ENCODE measurements around the gene ZBTB47. TPM values are rescaled to one million over a fixed set of nuclear protein-coding genes. Genes with fewer than 3 reads are reported as not detected.

Gene ZBTB47
- total RNA-seq, 2 experiments from 2014 or later: 1.0 to 1.1 TPM

GRCh38 chr3:42654331-42655201, 1.1 kb downstream of the ZBTB47 start:
- CTCF ChIA-PET: interaction anchor here (1.2 kb wide), 1 partner anchor 88 kb away, joined by 3 read pairs; no protein-coding TSS in a partner anchor
- Mint-ChIP-seq H3K36me3 (no peaks in the 10 kb centered on the region), H3K4me3 (peak overlapping the region; percentile 41), H3K4me1 (ENCODE audit: low read depth) (peaks cover 11% of the 10 kb centered on the region), H3K27me3 (no peaks in the 10 kb centered on the region), H3K27ac (no peak overlapping the region), H3K9me3 (no peaks in the 10 kb centered on the region)
- POLR2A ChIA-PET: interaction anchor here (0.6 to 1.2 kb wide), 2 partner anchors 54 to 110 kb away, joined by 3 read pairs; partner anchors contain the start of gene NKTR
- no peak for DNase-seq
- intact Hi-C loops (cut with micrococcal nuclease): loop anchor here (5.0 kb wide), 1 partner anchor 88 kb away; no protein-coding TSS in a partner anchor

GRCh38 chr3:42655331-42655888, 1.9 kb downstream of the ZBTB47 start:
- H3K4me1 Mint-ChIP-seq (ENCODE audit: low read depth): peaks cover 11% of the 10 kb centered on the region

DNA sequence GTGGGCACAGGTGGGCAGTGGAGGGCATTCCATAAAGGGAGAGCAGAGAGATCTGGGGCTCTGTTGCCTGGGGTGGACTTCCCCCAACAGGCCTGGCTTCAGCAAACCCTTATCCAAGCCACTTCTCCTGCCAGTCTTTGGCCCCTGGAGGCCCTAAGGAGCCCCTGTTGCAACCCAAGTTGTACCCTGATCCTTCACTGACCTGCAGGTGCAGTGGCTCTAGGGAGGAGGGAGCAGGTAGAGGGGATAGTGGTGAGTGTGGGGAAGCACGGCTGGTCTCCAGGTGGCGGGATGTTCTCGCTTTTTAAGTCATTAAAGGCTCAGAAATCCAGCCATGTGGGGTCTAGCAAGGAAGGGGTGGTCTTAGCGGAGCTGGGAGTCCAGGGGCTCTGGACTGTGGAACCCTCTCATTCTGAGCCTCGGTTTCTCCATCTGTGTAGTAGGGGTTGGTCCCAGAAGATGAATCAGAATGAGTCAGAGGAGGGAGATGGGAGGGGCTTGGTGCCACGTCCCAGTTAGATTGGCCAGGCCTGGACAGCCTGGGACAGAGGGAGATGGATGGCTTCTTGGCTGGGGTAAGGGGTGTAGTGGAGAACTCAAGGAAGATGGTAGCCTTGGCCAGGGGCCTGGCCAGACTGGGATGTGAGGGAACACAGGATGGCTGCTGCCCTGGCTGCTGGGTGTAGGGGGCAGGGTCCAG, 2.6 kb downstream of the ZBTB47 start:
- POLR2A ChIA-PET: no interaction called here
- CTCF ChIA-PET: no interaction called here
- intact Hi-C loops (cut with micrococcal nuclease): no loop called here
- H3K4me3 Mint-ChIP-seq: no peak overlapping the region
- H3K9me3 Mint-ChIP-seq: no peaks in the 10 kb centered on the region
- peaks cover 11% of the 10 kb centered on the region for H3K4me1 Mint-ChIP-seq (ENCODE audit: low read depth)
- no peak for DNase-seq
- no peaks in the 10 kb centered on the region for H3K36me3 Mint-ChIP-seq
- H3K27ac Mint-ChIP-seq: no peak overlapping the region
- no peaks in the 10 kb centered on the region for H3K27me3 Mint-ChIP-seq

More at GRCh38 chr3:42655331-42655888, 1.9 kb downstream of the ZBTB47 start:
- intact Hi-C loops (cut with micrococcal nuclease): no loop called here
- H3K9me3 Mint-ChIP-seq: no peaks in the 10 kb centered on the region
- ChIA-PET POLR2A (no interaction called here), CTCF (no interaction called here)
- H3K27me3 Mint-ChIP-seq: no peaks in the 10 kb centered on the region
- peak overlapping the region; percentile 41 for H3K4me3 Mint-ChIP-seq
- no peak for DNase-seq
- no peak overlapping the region for H3K27ac Mint-ChIP-seq
- H3K36me3 Mint-ChIP-seq: no peaks in the 10 kb centered on the region

DNA sequence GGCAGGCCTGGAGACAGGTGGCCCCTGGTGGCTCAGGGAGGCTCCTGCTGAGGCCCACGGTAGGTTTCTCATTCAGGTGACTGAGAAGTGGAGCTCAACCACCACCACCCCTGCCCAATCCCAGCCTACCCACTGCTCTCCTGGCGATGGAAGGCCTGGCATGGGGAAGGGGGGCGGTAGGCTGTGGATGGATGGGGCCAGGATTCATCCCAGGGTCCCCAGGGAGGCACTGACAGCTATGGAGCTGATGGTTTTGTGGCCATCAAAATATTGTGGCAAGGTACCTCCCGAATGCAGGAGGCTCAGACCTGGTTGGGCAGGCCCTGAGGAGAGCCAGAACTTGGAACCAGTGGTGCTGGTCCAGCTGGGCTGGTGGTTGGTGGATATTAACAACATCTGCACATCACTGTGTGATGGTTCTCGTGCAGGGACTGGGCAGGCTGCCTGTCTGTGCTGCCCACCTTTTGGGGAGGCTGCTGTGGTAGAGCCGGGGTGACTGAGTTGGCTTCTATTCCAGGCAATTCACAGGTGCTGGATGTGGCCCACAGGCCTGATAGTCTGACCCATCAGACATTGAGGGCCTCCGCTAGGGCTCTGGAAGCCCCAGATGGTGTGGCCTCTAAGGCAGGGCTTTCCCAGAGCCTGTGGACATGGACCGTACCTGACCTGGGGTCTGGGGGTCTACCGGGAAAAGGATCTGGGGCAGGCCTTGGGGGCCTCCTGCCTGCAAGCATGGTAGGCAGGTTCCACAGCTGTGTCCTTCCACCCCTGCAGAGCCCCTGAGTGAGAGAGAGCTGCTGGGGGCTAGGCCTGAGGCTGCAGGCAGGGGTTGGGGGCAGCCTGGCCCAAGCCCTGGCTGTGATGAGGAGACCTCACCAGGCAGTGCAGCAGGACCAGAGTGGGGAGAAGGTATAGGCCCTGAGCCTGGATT, 3.4 kb downstream of the ZBTB47 start:
- peaks cover 11% of the 10 kb centered on the region for H3K4me1 Mint-ChIP-seq (ENCODE audit: low read depth)
- POLR2A ChIA-PET: no interaction called here
- H3K9me3 Mint-ChIP-seq: no peaks in the 10 kb centered on the region
- H3K36me3 Mint-ChIP-seq: no peaks in the 10 kb centered on the region
- H3K27ac Mint-ChIP-seq: no peak overlapping the region
- DNase-seq: no peak
- no peaks in the 10 kb centered on the region for H3K27me3 Mint-ChIP-seq
- CTCF ChIA-PET: interaction anchor here (0.6 to 1.2 kb wide), 2 partner anchors 105 to 156 kb away, joined by 3 to 4 read pairs; no protein-coding TSS in a partner anchor
- intact Hi-C loops (cut with micrococcal nuclease): no loop called here
- no peak overlapping the region for H3K4me3 Mint-ChIP-seq

DNA sequence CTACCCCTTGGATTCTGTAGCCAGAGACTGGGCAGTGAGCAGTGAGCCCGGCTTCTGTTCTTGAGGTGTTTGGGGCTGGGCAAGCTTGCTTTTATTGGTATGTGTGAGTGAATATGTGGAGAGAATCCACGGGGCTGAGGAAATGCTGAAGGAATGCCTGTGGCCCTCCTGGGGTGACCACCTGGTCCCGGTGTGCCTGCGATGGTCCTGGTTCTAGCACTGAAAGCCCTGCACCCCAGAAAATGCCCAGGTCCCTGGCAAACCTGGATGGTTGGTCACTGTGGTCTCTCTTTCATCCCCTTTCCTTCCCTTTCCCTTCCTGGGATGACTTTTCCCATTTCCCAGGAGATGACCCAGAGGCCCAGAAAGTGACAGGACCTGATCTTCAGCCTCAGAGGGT, 4.2 kb downstream of the ZBTB47 start:
- intact Hi-C loops (cut with micrococcal nuclease): no loop called here
- POLR2A ChIA-PET: no interaction called here
- Mint-ChIP-seq H3K27me3 (no peaks in the 10 kb centered on the region), H3K36me3 (no peaks in the 10 kb centered on the region), H3K4me1 (ENCODE audit: low read depth) (peaks cover 11% of the 10 kb centered on the region), H3K4me3 (no peak overlapping the region), H3K9me3 (no peaks in the 10 kb centered on the region), H3K27ac (no peak overlapping the region)
- CTCF ChIA-PET: interaction anchor here (0.6 to 1.2 kb wide), 2 partner anchors 106 to 157 kb away, joined by 3 to 4 read pairs; no protein-coding TSS in a partner anchor
- DNase-seq: no peak

- no peaks in the 10 kb centered on the region for H3K36me3 Mint-ChIP-seq
- no peaks in the 10 kb centered on the region for H3K27me3 Mint-ChIP-seq
- H3K9me3 Mint-ChIP-seq: no peaks in the 10 kb centered on the region
- H3K27ac Mint-ChIP-seq: no peak overlapping the region
- intact Hi-C loops (cut with micrococcal nuclease): no loop called here
- CTCF ChIA-PET: interaction anchor here (1.2 to 1.4 kb wide), 2 partner anchors 10 to 106 kb away, joined by 4 to 5 read pairs; no protein-coding TSS in a partner anchor
- peaks cover 8% of the 10 kb centered on the region for H3K4me1 Mint-ChIP-seq (ENCODE audit: low read depth)
- POLR2A ChIA-PET: no interaction called here
- DNase-seq: no peak
- H3K4me3 Mint-ChIP-seq: no peak overlapping the region
These were observed 4.7 kb downstream of the ZBTB47 start for GRCh38 chr3:42658091-42658770.

DNA sequence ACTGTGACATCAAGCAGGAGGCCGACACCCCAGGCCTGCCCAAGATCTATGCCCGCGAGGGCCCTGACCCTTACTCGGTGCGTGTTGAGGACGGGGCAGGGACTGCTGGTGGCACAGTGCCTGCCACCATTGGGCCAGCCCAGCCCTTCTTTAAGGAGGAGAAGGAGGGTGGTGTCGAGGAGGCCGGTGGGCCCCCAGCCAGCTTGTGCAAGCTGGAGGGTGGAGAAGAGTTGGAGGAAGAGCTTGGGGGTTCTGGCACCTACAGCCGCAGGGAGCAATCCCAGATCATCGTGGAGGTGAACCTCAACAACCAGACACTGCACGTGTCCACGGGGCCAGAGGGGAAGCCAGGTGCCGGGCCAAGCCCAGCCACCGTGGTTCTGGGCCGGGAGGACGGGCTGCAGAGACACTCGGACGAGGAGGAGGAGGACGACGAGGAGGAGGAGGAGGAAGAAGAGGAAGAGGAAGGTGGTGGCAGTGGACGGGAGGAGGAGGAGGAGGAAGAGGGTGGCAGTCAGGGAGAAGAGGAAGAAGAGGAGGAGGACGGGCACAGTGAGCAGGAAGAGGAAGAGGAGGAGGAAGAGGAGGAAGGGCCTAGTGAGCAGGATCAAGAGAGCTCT, 5.4 kb downstream of the ZBTB47 start:
- H3K27me3 Mint-ChIP-seq: no peaks in the 10 kb centered on the region
- no peak overlapping the region for H3K4me3 Mint-ChIP-seq
- no peaks in the 10 kb centered on the region for H3K36me3 Mint-ChIP-seq
- DNase-seq: no peak
- POLR2A ChIA-PET: no interaction called here
- intact Hi-C loops (cut with micrococcal nuclease): no loop called here
- CTCF ChIA-PET: interaction anchor here (1.4 kb wide), 1 partner anchor 11 kb away, joined by 5 read pairs; no protein-coding TSS in a partner anchor
- H3K27ac Mint-ChIP-seq: no peak overlapping the region
- H3K4me1 Mint-ChIP-seq (ENCODE audit: low read depth): peaks cover 1% of the 10 kb centered on the region
- no peaks in the 10 kb centered on the region for H3K9me3 Mint-ChIP-seq

GRCh38 chr3:42659451-42660130, 6.1 kb downstream of the ZBTB47 start:
- no peaks in the 10 kb centered on the region for H3K4me1 Mint-ChIP-seq (ENCODE audit: low read depth)
- H3K36me3 Mint-ChIP-seq: no peaks in the 10 kb centered on the region
- H3K4me3 Mint-ChIP-seq: no peak overlapping the region
- ChIA-PET POLR2A (no interaction called here), CTCF (interaction anchor here (1.4 to 2.2 kb wide), 2 partner anchors 11 to 85 kb away, joined by 5 to 15 read pairs; no protein-coding TSS in a partner anchor)
- intact Hi-C loops (cut with micrococcal nuclease): no loop called here
- H3K27me3 Mint-ChIP-seq: no peaks in the 10 kb centered on the region
- no peak for DNase-seq
- H3K27ac Mint-ChIP-seq: no peak overlapping the region
- H3K9me3 Mint-ChIP-seq: no peaks in the 10 kb centered on the region

DNA sequence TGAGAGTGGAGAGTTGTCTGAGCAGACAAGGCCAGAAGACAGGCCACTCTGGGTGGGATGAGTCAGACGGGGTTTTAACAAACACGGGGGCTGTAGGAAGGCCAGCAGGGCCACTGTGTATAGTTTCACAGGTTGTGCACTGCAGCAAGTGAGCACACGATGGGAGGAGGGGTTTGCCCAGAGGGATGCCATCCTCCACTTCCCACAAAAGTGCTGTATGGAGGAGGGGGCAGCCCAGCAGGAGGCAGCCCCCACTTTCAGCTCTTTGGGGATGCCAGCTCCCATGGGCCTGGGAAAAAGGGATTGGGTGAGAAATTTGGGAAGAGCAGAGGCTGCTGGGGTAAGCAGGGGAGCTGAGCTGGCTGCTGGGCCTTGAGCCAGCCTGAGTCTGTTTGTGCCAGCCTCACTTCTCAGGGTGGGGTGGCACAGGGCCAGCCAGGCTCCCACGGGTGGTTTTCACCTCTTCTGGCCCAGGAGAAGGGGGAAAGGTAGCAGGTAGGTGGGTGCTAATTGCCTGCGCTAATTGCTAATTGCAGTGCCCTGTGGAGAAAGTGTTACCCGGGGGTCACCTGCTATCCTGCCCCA, 6.7 kb downstream of the ZBTB47 start:
- CTCF ChIA-PET: interaction anchor here (1.4 to 2.2 kb wide), 3 partner anchors 12 to 84 kb away, joined by 5 to 15 read pairs (median 8); no protein-coding TSS in a partner anchor

DNA sequence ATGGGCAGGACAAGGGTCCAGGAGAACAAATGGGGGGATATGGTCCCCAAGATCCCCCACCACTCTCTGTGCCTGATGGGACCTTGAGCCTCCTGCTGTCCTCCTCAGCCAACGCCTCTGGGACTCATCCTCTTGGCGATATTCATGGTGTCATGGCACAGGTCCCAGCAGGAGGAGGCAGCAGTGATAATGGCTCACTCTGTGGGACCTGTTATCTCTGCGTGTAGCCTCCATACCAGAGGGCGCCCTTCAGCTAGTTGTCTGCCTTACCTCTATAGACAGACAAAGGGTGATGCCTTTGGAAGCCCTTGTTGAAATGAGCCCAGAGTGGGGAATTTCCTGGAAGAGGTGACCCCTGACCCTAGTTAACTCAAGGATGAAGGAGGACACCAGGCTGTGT, 7.4 kb downstream of the ZBTB47 start:
- H3K27ac Mint-ChIP-seq: no peak overlapping the region
- H3K27me3 Mint-ChIP-seq: no peaks in the 10 kb centered on the region
- H3K9me3 Mint-ChIP-seq: no peaks in the 10 kb centered on the region
- POLR2A ChIA-PET: no interaction called here
- no peaks in the 10 kb centered on the region for H3K36me3 Mint-ChIP-seq
- peak; percentile 45 for DNase-seq
- intact Hi-C loops (cut with micrococcal nuclease): no loop called here
- no peak overlapping the region for H3K4me3 Mint-ChIP-seq
- H3K4me1 Mint-ChIP-seq (ENCODE audit: low read depth): no peaks in the 10 kb centered on the region
- CTCF ChIA-PET: interaction anchor here (0.8 to 2.2 kb wide), 5 partner anchors 9 to 96 kb away, joined by 3 to 15 read pairs (median 5); no protein-coding TSS in a partner anchor

More for the DNA sequence above, 6.7 kb downstream of the ZBTB47 start:
- no peak for DNase-seq
- Mint-ChIP-seq H3K27me3 (no peaks in the 10 kb centered on the region), H3K9me3 (no peaks in the 10 kb centered on the region), H3K4me3 (no peak overlapping the region), H3K27ac (no peak overlapping the region), H3K4me1 (ENCODE audit: low read depth) (no peaks in the 10 kb centered on the region), H3K36me3 (no peaks in the 10 kb centered on the region)
- intact Hi-C loops (cut with micrococcal nuclease): no loop called here
- POLR2A ChIA-PET: no interaction called here
